ENCODE measurements around the gene ADGRL3.

GRCh38 chr4:61540944-61541343, 340.8 kb downstream of the ADGRL3 start:
- TF ChIP-seq CTCF (IDR thresholded peaks at IDR 0.05; ENCODE audit: insufficient read depth, low read length, poor library complexity, severe bottlenecking) (no peak), EZH2phosphoT487 (conservative IDR thresholded peaks at IDR 0.05; ENCODE audit: low read length) (no peak)
